K562 (cell line): ENCODE measurements around the gene MAP3K14. TPM values are rescaled to one million over a fixed set of nuclear protein-coding genes. Genes with fewer than 3 reads are reported as not detected.

ENCODE experiments used
- ARNT ChIP-seq, 2 experiments: fragments of 450-650 bp; IDR thresholded peaks; 2 replicates each; pipeline ENCODE4 v1.6.1; 2016; ENCODE audit warnings: mild to moderate bottlenecking in 1 of 2
- BRD4 ChIP-seq: fragments of 200-600 bp; sonication (generic); IDR thresholded peaks from 2 replicates; pipeline ENCODE4 v1.6.1; 2017; ENCODE audit warnings: inconsistent platforms
- E2F4 ChIP-seq: sonication (generic); formaldehyde crosslinking; IDR thresholded peaks from 2 replicates; pipeline ENCODE4 v1.8.0; 2022; ENCODE audit warnings: mild to moderate bottlenecking, low read depth, missing genetic modification reagents
- EP400 ChIP-seq: fragments of 450-650 bp; IDR thresholded peaks from 2 replicates; pipeline ENCODE4 v1.6.1; 2017; ENCODE audit warnings: antibody characterized with exemption, mild to moderate bottlenecking, moderate library complexity
- ESRRA ChIP-seq: fragments of 450-650 bp; IDR thresholded peaks from 2 replicates; pipeline ENCODE4 v1.6.1; 2014; ENCODE audit warnings: low read depth, mild to moderate bottlenecking, moderate library complexity, borderline replicate concordance
- HDAC3 ChIP-seq: fragments of 450-650 bp; IDR thresholded peaks from 2 replicates; pipeline ENCODE4 v1.6.1; 2018; ENCODE audit warnings: borderline replicate concordance, mild to moderate bottlenecking, moderate library complexity; ENCODE audit not compliant: partially characterized antibody
- HMG20B ChIP-seq: fragments of 250-450 bp; sonication (Bioruptor Pico); IDR thresholded peaks from 2 replicates; pipeline ENCODE4 v1.5.0; 2021; ENCODE audit warnings: mild to moderate bottlenecking
- NCOR1 ChIP-seq: fragments of 450-650 bp; IDR thresholded peaks from 2 replicates; pipeline ENCODE4 v1.6.1; 2016; ENCODE audit warnings: mild to moderate bottlenecking, moderate library complexity
- NEUROD1 ChIP-seq: fragments of 150-350 bp; IDR thresholded peaks from 2 replicates; pipeline ENCODE4 v1.6.1; 2014; ENCODE audit warnings: borderline replicate concordance, low read length, low read depth; ENCODE audit not compliant: partially characterized antibody
- NFATC3 ChIP-seq: fragments of 450-650 bp; IDR thresholded peaks from 2 replicates; pipeline ENCODE4 v1.6.1; 2017; ENCODE audit warnings: mild to moderate bottlenecking
- NR4A1 ChIP-seq, 2 experiments: fragments of 250-450 bp in 1 of 2; fragments of 450-650 bp in 1 of 2; sonication (Bioruptor Pico) in 1 of 2; IDR thresholded peaks; 2 replicates each; pipeline versions ENCODE4 v1.4.0 to v1.6.1; 2016 to 2020; ENCODE audit warnings: mild to moderate bottlenecking in 2 of 2, missing compliant biosample characterization in 1 of 2, missing genetic modification characterization in 1 of 2, moderate library complexity in 1 of 2
- PRPF4 ChIP-seq: fragments of 200-400 bp; formaldehyde crosslinking; IDR thresholded peaks from one replicate; pipeline ENCODE4 v1.6.1; 2017; ENCODE audit warnings: low read length, low read depth, mild to moderate bottlenecking; ENCODE audit not compliant: insufficient read depth, poor library complexity, severe bottlenecking
- TAF7 ChIP-seq: fragments of 450-650 bp; IDR thresholded peaks from 2 replicates; pipeline ENCODE4 v1.6.1; 2016; ENCODE audit warnings: missing genetic modification characterization, missing compliant biosample characterization
- ZBTB43 ChIP-seq: sonication (generic); formaldehyde crosslinking; IDR thresholded peaks from 2 replicates; pipeline ENCODE4 v1.8.0; 2023; ENCODE audit warnings: mild to moderate bottlenecking, missing genetic modification reagents
- ZC3H4 ChIP-seq: sonication (generic); formaldehyde crosslinking; IDR thresholded peaks from 2 replicates; pipeline ENCODE4 v1.9.0; 2021; ENCODE audit warnings: missing genetic modification reagents, borderline replicate concordance
- ZHX1 ChIP-seq: fragments of 150-350 bp; conservative IDR thresholded peaks from 2 replicates; pipeline ENCODE4 v1.6.1; 2014; ENCODE audit warnings: low read length
- ZNF398 ChIP-seq: fragments of 250-450 bp; sonication (Bioruptor Pico); IDR thresholded peaks from 2 replicates; pipeline ENCODE4 v1.8.0; 2021; ENCODE audit warnings: moderate library complexity, mild to moderate bottlenecking, inconsistent platforms
- ZNF77 ChIP-seq: fragments of 250-450 bp; sonication (Bioruptor Pico); IDR thresholded peaks from 2 replicates; pipeline ENCODE4 v1.5.0; 2020
- polyA plus RNA-seq, 8 experiments: library from polyadenylated mRNA; depleted of rRNA in 4 of 8; stranded (reverse) in 5 of 8; unstranded in 3 of 8; fragments of >200 nt; fragmentation: Nextera tagmentation in 2 of 8; fragmentation: Illumina TruSeq in 1 of 8; extraction: Ambion mirVana in 2 of 8; extraction: Trizol in 1 of 8; gene quantifications; 2 replicates each; pipeline versions ENCODE4 v1.2.1 to v1.2.3, GENCODE V29; 2011 to 2014; ENCODE audit warnings: inconsistent platforms in 1 of 8, missing spikeins in 1 of 8
- total RNA-seq, 7 experiments: library from RNA; depleted of rRNA in 6 of 7; stranded (reverse); fragments of >200 nt in 6 of 7; fragmentation: Illumina TruSeq in 2 of 7; extraction: Trizol in 2 of 7; gene quantifications; 2 replicates each; pipeline versions ENCODE4 v1.2.1 to v1.2.3, GENCODE V29; 2011 to 2021; ENCODE audit warnings: low replicate concordance in 1 of 7

Gene MAP3K14
- total and polyA plus RNA-seq, 9 of the 15 experiments (the other 6 are each of a cell fraction or from before 2014, with no cell fraction given), result 0.45 to 8.7 (median 3.2) TPM

- TF ChIP-seq ESRRA (no peak), TAF7 (tag) (no peak), NR4A1 (CRISPR knock-in tag; IDR thresholded peaks at IDR 0.05) (no peak), NR4A1 (tag; IDR thresholded peaks at IDR 0.05) (no peak), ZC3H4 (CRISPR knock-in tag) (no peak), PRPF4 (no peak), NEUROD1 (peak; percentile 26), NFATC3 (no peak), BRD4 (no peak), EP400 (peak; percentile 74), ZNF77 (CRISPR knock-in tag) (no peak), ZNF398 (CRISPR knock-in tag) (no peak), HDAC3 (no peak), E2F4 (no peak), ZBTB43 (no peak), ZHX1 (no peak), ARNT (IDR thresholded peaks at IDR 0.05) (no peak), NCOR1 (peak; percentile 35), HMG20B (CRISPR knock-in tag) (0 out of 2 replicates have a peak, but pooled peaks have one; percentile 61)
These were observed 69.2 kb downstream of the MAP3K14 start (continued) for GRCh38 chr17:45247429-45248131.
